CD4-positive, alpha-beta memory T cell (primary cell): ENCODE data around the gene ILRUN. TPM values are rescaled to one million over a fixed set of nuclear protein-coding genes. Genes with fewer than 3 reads are reported as not detected.
"Not testable (repeated sequence)": the region's sequence is repeated elsewhere in the genome, so short reads cannot be mapped to it uniquely, and the experiment has no call there.

Source experiments
- CTCF ChIA-PET: fragments of 350-600 bp; sonication (Branson Sonifier 250); formaldehyde crosslinking; loops from one replicate; lab custom pipeline; 2021; ENCODE audit warnings: inconsistent platforms; ENCODE audit not compliant: partially characterized antibody; lab: Charles Lee
- POLR2A ChIA-PET: fragments of 350-600 bp; sonication (Branson Sonifier 250); formaldehyde crosslinking; loops from one replicate; lab custom pipeline; 2021; ENCODE audit not compliant: partially characterized antibody; lab: Charles Lee
- DNase-seq, 5 donors: peaks; one replicate each; pipeline versions ENCODE4 v3.0.0 to v3.0.0-alpha.2; 2020 to 2022; ENCODE audit warnings: mixed read lengths in 1 of 5
- H3K27ac ChIP-seq: one replicate; pipeline ENCODE4 v1.7.0; 2013; ENCODE audit warnings: low read depth, low read length
- H3K27me3 ChIP-seq: 2 replicates; pipeline ENCODE4 v1.7.0; 2013; ENCODE audit warnings: mild to moderate bottlenecking, low read length, moderate library complexity; ENCODE audit not compliant: insufficient read depth
- H3K36me3 ChIP-seq: 2 replicates; pipeline ENCODE4 v1.7.0; 2013; ENCODE audit warnings: mild to moderate bottlenecking, low read length, moderate library complexity; ENCODE audit not compliant: insufficient read depth
- H3K4me1 ChIP-seq: 2 replicates; pipeline ENCODE4 v1.7.0; 2013; ENCODE audit warnings: mild to moderate bottlenecking, low read length, moderate library complexity; ENCODE audit not compliant: insufficient read depth
- H3K4me3 ChIP-seq, 2 donors: one replicate each; pipeline ENCODE4 v1.7.0; 2013; ENCODE audit warnings: low read length in 2 of 2, mild to moderate bottlenecking in 1 of 2
- H3K9me3 ChIP-seq, 2 donors: one replicate each; pipeline ENCODE4 v1.7.0; 2013; ENCODE audit warnings: low read length in 2 of 2, control low read depth in 1 of 2; ENCODE audit not compliant: control insufficient read depth in 1 of 2
- H3K27ac Mint-ChIP-seq, 7 donors: one replicate each; pipeline ENCODE4 v1.8.0; 2020 to 2021; ENCODE audit warnings: mixed read lengths in 7 of 7, mild to moderate bottlenecking in 6 of 7, inconsistent platforms in 3 of 7, moderate library complexity in 3 of 7
- H3K27me3 Mint-ChIP-seq, 2 donors: one replicate each; pipeline ENCODE4 v1.8.0; 2020 to 2021; ENCODE audit warnings: mixed read lengths in 2 of 2
- H3K36me3 Mint-ChIP-seq, 2 donors: one replicate each; pipeline ENCODE4 v1.8.0; 2020 to 2021; ENCODE audit warnings: mixed read lengths in 2 of 2, inconsistent platforms in 1 of 2, mild to moderate bottlenecking in 1 of 2
- H3K4me1 Mint-ChIP-seq, 4 donors: one replicate each; pipeline ENCODE4 v1.8.0; 2020 to 2021; ENCODE audit warnings: mixed read lengths in 4 of 4, mild to moderate bottlenecking in 1 of 4
- H3K4me3 Mint-ChIP-seq, 8 donors: one replicate each; pipeline ENCODE4 v1.8.0; 2020 to 2021; ENCODE audit warnings: mixed read lengths in 8 of 8, mild to moderate bottlenecking in 7 of 8, moderate library complexity in 6 of 8, inconsistent platforms in 3 of 8
- H3K9me3 Mint-ChIP-seq, 8 donors: one replicate each; pipeline ENCODE4 v1.8.0; 2020 to 2021; ENCODE audit warnings: mixed read lengths in 8 of 8, mild to moderate bottlenecking in 5 of 8, inconsistent platforms in 3 of 8, moderate library complexity in 1 of 8
- intact Hi-C: fragments of 100-400 bp; cut with micrococcal nuclease; formaldehyde crosslinking; loops from one replicate; pipeline ENCODE4 v1.15.1; 2023
- polyA plus RNA-seq, 2 donors: library from polyadenylated mRNA; unstranded; fragments of 300-500 nt; fragmentation: Illumina TruSeq; gene quantifications; one replicate each; pipeline ENCODE4 v1.2.3, GENCODE V29; 2021
- total RNA-seq, 2 experiments: library from RNA; stranded (reverse); gene quantifications; one replicate each; pipeline ENCODE4 v1.2.3, GENCODE V29; 2021

ILRUN gene
- total and polyA plus RNA-seq, 4 experiments from 2014 or later, result 14.8 to 70.7 (median 41.8) TPM

GRCh38 chr6:34718976-34719375, 22.4 kb upstream of the ILRUN start:
- Mint-ChIP-seq H3K9me3 (no peaks in the 10 kb centered on the region), H3K27ac (no peak overlapping the region), H3K4me1 (no peaks in the 10 kb centered on the region), H3K36me3 (no peaks in the 10 kb centered on the region), H3K4me3 (no peak overlapping the region), H3K27me3 (no peaks in the 10 kb centered on the region)
- POLR2A ChIA-PET, result no interaction called here
- H3K36me3 ChIP-seq, result no peaks in the 10 kb centered on the region
- no peaks in the 10 kb centered on the region for H3K4me1 ChIP-seq
- intact Hi-C loops, result no loop called here
- CTCF ChIA-PET, result interaction anchor here (1.6 kb wide), 1 partner anchor 12 kb away, joined by 3 read pairs; no protein-coding TSS in a partner anchor
- H3K27ac ChIP-seq, result no peak overlapping the region
- H3K4me3 ChIP-seq, result no peak overlapping the region
- no peak for DNase-seq
- H3K9me3 ChIP-seq, result no peaks in the 10 kb centered on the region
- H3K27me3 ChIP-seq, result no peaks in the 10 kb centered on the region

- Mint-ChIP-seq H3K4me3 (no peak overlapping the region), H3K36me3 (no peaks in the 10 kb centered on the region)
- no peaks in the 10 kb centered on the region for H3K4me1 ChIP-seq
Observed at GRCh38 chr6:34717466-34717865, 20.9 kb upstream of the ILRUN start.

GRCh38 chr6:34714663-34715062, 18.1 kb upstream of the ILRUN start:
- H3K27me3 Mint-ChIP-seq, result no peaks in the 10 kb centered on the region
- no peaks in the 10 kb centered on the region for H3K36me3 ChIP-seq
- intact Hi-C loops, result no loop called here
- no peak overlapping the region for H3K4me3 ChIP-seq
- H3K4me3 Mint-ChIP-seq, result no peak overlapping the region
- H3K4me1 ChIP-seq, result no peaks in the 10 kb centered on the region
- no peak overlapping the region for H3K27ac Mint-ChIP-seq
- H3K27me3 ChIP-seq, result no peaks in the 10 kb centered on the region
- H3K9me3 ChIP-seq, result no peaks in the 10 kb centered on the region
- H3K27ac ChIP-seq, result no peak overlapping the region
- H3K4me1 Mint-ChIP-seq, result no peaks in the 10 kb centered on the region
- ChIA-PET POLR2A (no interaction called here), CTCF (no interaction called here)
- no peaks in the 10 kb centered on the region for H3K36me3 Mint-ChIP-seq
- no peak for DNase-seq
- no peaks in the 10 kb centered on the region for H3K9me3 Mint-ChIP-seq

More at GRCh38 chr6:34717466-34717865, 20.9 kb upstream of the ILRUN start:
- Mint-ChIP-seq H3K27me3 (no peaks in the 10 kb centered on the region), H3K9me3 (no peaks in the 10 kb centered on the region), H3K27ac (no peak overlapping the region), H3K4me1 (no peaks in the 10 kb centered on the region)
- ChIA-PET POLR2A (interaction anchor here (0.8 kb wide), 1 partner anchor 39 kb away, joined by 3 read pairs; the partner anchor contains the start of gene SNRPC), CTCF (interaction anchor here (1.2 to 1.6 kb wide), 2 partner anchors 10 to 63 kb away, joined by 3 read pairs; no protein-coding TSS in a partner anchor)
- Histone ChIP-seq H3K27ac (no peak overlapping the region), H3K4me3 (no peak overlapping the region), H3K27me3 (no peaks in the 10 kb centered on the region), H3K9me3 (no peaks in the 10 kb centered on the region), H3K36me3 (no peaks in the 10 kb centered on the region)
- DNase-seq, result no peak
- intact Hi-C loops, result no loop called here

GRCh38 chr6:34712881-34713280, 16.3 kb upstream of the ILRUN start:
- H3K4me1 ChIP-seq, DNase-seq, H3K9me3 ChIP-seq, H3K4me3 ChIP-seq, H3K9me3 Mint-ChIP-seq, H3K4me1 Mint-ChIP-seq, H3K36me3 Mint-ChIP-seq, CTCF ChIA-PET, H3K27ac Mint-ChIP-seq, H3K27ac ChIP-seq, H3K27me3 ChIP-seq, H3K27me3 Mint-ChIP-seq, H3K36me3 ChIP-seq, intact Hi-C loops, H3K4me3 Mint-ChIP-seq, POLR2A ChIA-PET: not testable (repeated sequence)

- no peak overlapping the region for H3K4me3 ChIP-seq
- CTCF ChIA-PET, result interaction anchor here (1.0 kb wide), 1 partner anchor 11 kb away, joined by 3 read pairs; no protein-coding TSS in a partner anchor
- no peak for DNase-seq
- H3K4me1 Mint-ChIP-seq, result peaks cover 0 to 8% (median under 1%) of the 10 kb centered on the region in 4 donors
- intact Hi-C loops, result no loop called here
- H3K36me3 ChIP-seq, result no peaks in the 10 kb centered on the region
- no peaks in the 10 kb centered on the region for H3K9me3 ChIP-seq
- no peaks in the 10 kb centered on the region for H3K4me1 ChIP-seq
- POLR2A ChIA-PET, result no interaction called here
- no peak overlapping the region for H3K27ac Mint-ChIP-seq
- no peak overlapping the region for H3K27ac ChIP-seq
- H3K9me3 Mint-ChIP-seq, result no peaks in the 10 kb centered on the region
- no peaks in the 10 kb centered on the region for H3K27me3 ChIP-seq
- no peaks in the 10 kb centered on the region for H3K36me3 Mint-ChIP-seq
- H3K4me3 Mint-ChIP-seq, result no peak overlapping the region
- H3K27me3 Mint-ChIP-seq, result no peaks in the 10 kb centered on the region
Observed at GRCh38 chr6:34709386-34709785, 12.8 kb upstream of the ILRUN start.

- no peaks in the 10 kb centered on the region for H3K27me3 ChIP-seq
- no peaks in the 10 kb centered on the region for H3K4me1 ChIP-seq
- peaks cover 0 to 8% (median under 1%) of the 10 kb centered on the region in 4 donors for H3K4me1 Mint-ChIP-seq
- no peaks in the 10 kb centered on the region for H3K36me3 Mint-ChIP-seq
- no peaks in the 10 kb centered on the region for H3K9me3 ChIP-seq
- H3K27me3 Mint-ChIP-seq, result peaks cover 0 to 2% of the 10 kb centered on the region in 2 donors
- POLR2A ChIA-PET, result no interaction called here
- peak overlapping the region in 4 of 7 donors; percentile 15 to 63 (median 41) for H3K27ac Mint-ChIP-seq
- no peak for DNase-seq
- intact Hi-C loops, result no loop called here
- H3K36me3 ChIP-seq, result no peaks in the 10 kb centered on the region
- CTCF ChIA-PET, result no interaction called here
- no peak overlapping the region for H3K4me3 Mint-ChIP-seq
- no peak overlapping the region for H3K4me3 ChIP-seq
- H3K27ac ChIP-seq, result no peak overlapping the region
- no peaks in the 10 kb centered on the region for H3K9me3 Mint-ChIP-seq
Observed at GRCh38 chr6:34705241-34705640, 8.7 kb upstream of the ILRUN start.

- Histone ChIP-seq H3K27me3 (no peaks in the 10 kb centered on the region), H3K27ac (no peak overlapping the region), H3K4me3 (no peak overlapping the region), H3K9me3 (no peaks in the 10 kb centered on the region), H3K36me3 (no peaks in the 10 kb centered on the region), H3K4me1 (peaks cover 12% of the 10 kb centered on the region)
- intact Hi-C loops, result no loop called here
- H3K27ac Mint-ChIP-seq, result peak overlapping the region in 1 of 7 donors; percentile 23
- peaks cover 0 to 2% of the 10 kb centered on the region in 2 donors for H3K27me3 Mint-ChIP-seq
- H3K4me1 Mint-ChIP-seq, result peaks cover 6 to 27% (median 11%) of the 10 kb centered on the region in 4 donors
- ChIA-PET POLR2A (no interaction called here), CTCF (no interaction called here)
- peaks cover 0 to 2% (median 0%) of the 10 kb centered on the region in 8 donors for H3K9me3 Mint-ChIP-seq
- peaks cover 0 to 6% of the 10 kb centered on the region in 2 donors for H3K36me3 Mint-ChIP-seq
- no peak overlapping the region for H3K4me3 Mint-ChIP-seq
- no peak for DNase-seq
Observed at GRCh38 chr6:34701199-34701598, 4.6 kb upstream of the ILRUN start.
